GDM1 (cell line): Measurements from ENCODE around the gene GARIN1A.

Source experiments
- DNase-seq: peaks from one replicate; lab custom pipeline; 2025; lab: John Stamatoyannopoulos, UW

Gene GARIN1A

GRCh38 chr7:128718967-128719642, 47.0 kb downstream of the GARIN1A start:
- no peak for DNase-seq

GRCh38 chr7:128721376-128721775, 49.3 kb downstream of the GARIN1A start:
- DNase-seq: no peak
